ENCODE data around the gene SPON1.

DNA sequence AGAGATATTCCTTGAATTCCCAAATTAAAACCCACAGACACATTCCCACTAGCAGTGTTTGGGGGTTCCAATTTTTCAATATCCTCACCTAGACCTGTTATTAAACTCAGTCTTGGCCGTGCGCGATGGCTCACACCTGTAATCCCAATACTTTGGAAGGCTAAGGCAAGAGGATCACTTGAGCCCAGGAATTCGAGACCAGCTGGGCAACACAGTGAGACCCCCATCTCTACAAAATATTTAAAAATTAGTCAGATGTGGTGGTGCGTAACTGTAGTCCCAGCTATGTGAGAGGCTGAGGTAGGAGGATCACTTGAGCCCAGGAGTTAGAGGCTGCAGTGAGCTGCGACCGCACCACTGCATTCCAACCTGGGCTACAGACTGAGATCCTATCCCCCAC, 343.1 kb downstream of the SPON1 start:
- TF ChIP-seq, protein P1, sequence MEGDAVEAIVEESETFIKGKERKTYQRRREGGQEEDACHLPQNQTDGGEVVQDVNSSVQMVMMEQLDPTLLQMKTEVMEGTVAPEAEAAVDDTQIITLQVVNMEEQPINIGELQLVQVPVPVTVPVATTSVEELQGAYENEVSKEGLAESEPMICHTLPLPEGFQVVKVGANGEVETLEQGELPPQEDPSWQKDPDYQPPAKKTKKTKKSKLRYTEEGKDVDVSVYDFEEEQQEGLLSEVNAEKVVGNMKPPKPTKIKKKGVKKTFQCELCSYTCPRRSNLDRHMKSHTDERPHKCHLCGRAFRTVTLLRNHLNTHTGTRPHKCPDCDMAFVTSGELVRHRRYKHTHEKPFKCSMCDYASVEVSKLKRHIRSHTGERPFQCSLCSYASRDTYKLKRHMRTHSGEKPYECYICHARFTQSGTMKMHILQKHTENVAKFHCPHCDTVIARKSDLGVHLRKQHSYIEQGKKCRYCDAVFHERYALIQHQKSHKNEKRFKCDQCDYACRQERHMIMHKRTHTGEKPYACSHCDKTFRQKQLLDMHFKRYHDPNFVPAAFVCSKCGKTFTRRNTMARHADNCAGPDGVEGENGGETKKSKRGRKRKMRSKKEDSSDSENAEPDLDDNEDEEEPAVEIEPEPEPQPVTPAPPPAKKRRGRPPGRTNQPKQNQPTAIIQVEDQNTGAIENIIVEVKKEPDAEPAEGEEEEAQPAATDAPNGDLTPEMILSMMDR (IDR thresholded peaks at IDR 0.05): no peak
- TF ChIP-seq EP300 (IDR thresholded peaks at IDR 0.05) (no peak), POLR2A (IDR thresholded peaks at IDR 0.05) (no peak)

Measured in ovary (tissue), 3 donors.